K562 (cell line): ENCODE measurements around the gene PCSK7.

Source experiments
- GABPA ChIP-seq: fragments of 200-800 bp; sonication (Bioruptor generic); conservative IDR thresholded peaks from 2 replicates; pipeline ENCODE4 v1.6.1; 2016; ENCODE audit warnings: low read depth, missing genetic modification characterization, missing compliant biosample characterization
- MYBL2 ChIP-seq, 2 experiments: fragments of 450-650 bp in 1 of 2; sonication (generic) in 1 of 2; formaldehyde crosslinking in 1 of 2; IDR thresholded peaks; 2 replicates each; pipeline versions ENCODE4 v1.6.1 to v1.8.1; 2017 to 2022; ENCODE audit warnings: borderline replicate concordance in 1 of 2, inconsistent platforms in 1 of 2, low read depth in 1 of 2, mild to moderate bottlenecking in 1 of 2, missing genetic modification reagents in 1 of 2, moderate library complexity in 1 of 2
- MYC ChIP-seq, 2 experiments: fragments of 250-450 bp in 1 of 2; sonication (Bioruptor Pico) in 1 of 2; IDR thresholded peaks; 2 replicates each; pipeline versions ENCODE4 v1.5.1 to v1.6.1; 2012 to 2021; ENCODE audit warnings: low read depth in 2 of 2, borderline replicate concordance in 1 of 2, improper control_type of control experiment in 1 of 2, low read length in 1 of 2, mild to moderate bottlenecking in 1 of 2, moderate library complexity in 1 of 2
- U2AF1 ChIP-seq: fragments of 200-400 bp; formaldehyde crosslinking; optimal IDR thresholded peaks from 2 replicates; pipeline ENCODE3; 2017; ENCODE audit warnings: mild to moderate bottlenecking, low read depth, low read length, moderate library complexity
- TF ChIP-seq, protein P1 (sequence below), 3 experiments: IDR thresholded peaks in 2 of 3; conservative IDR thresholded peaks in 1 of 3; 2 replicates each; pipeline ENCODE4 v1.5.1; 2011 to 2012; ENCODE audit warnings: low read length in 3 of 3, mild to moderate bottlenecking in 3 of 3, control low read depth in 2 of 3, improper control_type of control experiment in 1 of 3, inconsistent platforms in 1 of 3, low read depth in 1 of 3, mixed read lengths in 1 of 3, moderate library complexity in 1 of 3; ENCODE audit not compliant: insufficient read depth in 2 of 3

GRCh38 chr11:117197006-117197405, 34.9 kb downstream of the PCSK7 start:
- no peak for TF ChIP-seq MYC (IDR thresholded peaks at IDR 0.05; ENCODE audit: low read depth, low read length)
- no peak for TF ChIP-seq MYC (CRISPR knock-in tag; IDR thresholded peaks at IDR 0.05; ENCODE audit: borderline replicate concordance, low read depth)
- TF ChIP-seq MYBL2 (IDR thresholded peaks at IDR 0.05; ENCODE audit: low read depth) = no peak
- TF ChIP-seq MYBL2 (CRISPR knock-in tag; IDR thresholded peaks at IDR 0.05; ENCODE audit: borderline replicate concordance) = no peak
- TF ChIP-seq, protein P1, sequence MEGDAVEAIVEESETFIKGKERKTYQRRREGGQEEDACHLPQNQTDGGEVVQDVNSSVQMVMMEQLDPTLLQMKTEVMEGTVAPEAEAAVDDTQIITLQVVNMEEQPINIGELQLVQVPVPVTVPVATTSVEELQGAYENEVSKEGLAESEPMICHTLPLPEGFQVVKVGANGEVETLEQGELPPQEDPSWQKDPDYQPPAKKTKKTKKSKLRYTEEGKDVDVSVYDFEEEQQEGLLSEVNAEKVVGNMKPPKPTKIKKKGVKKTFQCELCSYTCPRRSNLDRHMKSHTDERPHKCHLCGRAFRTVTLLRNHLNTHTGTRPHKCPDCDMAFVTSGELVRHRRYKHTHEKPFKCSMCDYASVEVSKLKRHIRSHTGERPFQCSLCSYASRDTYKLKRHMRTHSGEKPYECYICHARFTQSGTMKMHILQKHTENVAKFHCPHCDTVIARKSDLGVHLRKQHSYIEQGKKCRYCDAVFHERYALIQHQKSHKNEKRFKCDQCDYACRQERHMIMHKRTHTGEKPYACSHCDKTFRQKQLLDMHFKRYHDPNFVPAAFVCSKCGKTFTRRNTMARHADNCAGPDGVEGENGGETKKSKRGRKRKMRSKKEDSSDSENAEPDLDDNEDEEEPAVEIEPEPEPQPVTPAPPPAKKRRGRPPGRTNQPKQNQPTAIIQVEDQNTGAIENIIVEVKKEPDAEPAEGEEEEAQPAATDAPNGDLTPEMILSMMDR (IDR thresholded peaks at IDR 0.05 in 2 of 3, conservative IDR thresholded peaks at IDR 0.05 in 1 of 3; ENCODE audit: insufficient read depth in 2 of 3, low read depth in 1 of 3, low read length in 3 of 3) = no peak
- TF ChIP-seq U2AF1 = no peak
- TF ChIP-seq GABPA (tag) = no peak
